Stromal cell of bone marrow (primary cell): ENCODE measurements around the gene UNC79.

Source experiments
- DNase-seq: peaks from one replicate; pipeline ENCODE4 v3.0.0-alpha.2; 2012; ENCODE audit warnings: low read depth

The UNC79 gene

GRCh38 chr14:93708800-93709199, 278.1 kb downstream of the UNC79 start:
- no peak for DNase-seq

GRCh38 chr14:93709249-93709648, 278.5 kb downstream of the UNC79 start:
- no peak for DNase-seq

GRCh38 chr14:93712079-93712837, 281.5 kb downstream of the UNC79 start:
- no peak for DNase-seq

- DNase-seq, result no peak
Measured at GRCh38 chr14:93712838-93713724, 282.3 kb downstream of the UNC79 start.

GRCh38 chr14:93713726-93714405, 283.1 kb downstream of the UNC79 start:
- no peak for DNase-seq

- DNase-seq, result no peak
Measured at GRCh38 chr14:93714605-93715004, 283.9 kb downstream of the UNC79 start.

GRCh38 chr14:93715279-93715927, 284.7 kb downstream of the UNC79 start:
- no peak for DNase-seq

GRCh38 chr14:93716002-93716745, 285.4 kb downstream of the UNC79 start:
- DNase-seq, result no peak

- DNase-seq, result no peak
Measured at GRCh38 chr14:93716746-93717667, 286.3 kb downstream of the UNC79 start.

GRCh38 chr14:93717668-93718320, 287.1 kb downstream of the UNC79 start:
- no peak for DNase-seq

GRCh38 chr14:93719256-93719655, 288.5 kb downstream of the UNC79 start:
- no peak for DNase-seq

GRCh38 chr14:93720076-93720815, 289.5 kb downstream of the UNC79 start:
- no peak for DNase-seq

GRCh38 chr14:93720981-93721483, 290.3 kb downstream of the UNC79 start:
- DNase-seq, result no peak

- DNase-seq, result no peak
Measured at GRCh38 chr14:93723001-93723400, 292.3 kb downstream of the UNC79 start.

GRCh38 chr14:93725002-93725582, 294.4 kb downstream of the UNC79 start:
- DNase-seq, result no peak

- no peak for DNase-seq
Measured at GRCh38 chr14:93725993-93726392, 295.3 kb downstream of the UNC79 start.

GRCh38 chr14:93727039-93727740, 296.5 kb downstream of the UNC79 start:
- DNase-seq, result no peak
